B cell (primary cell): ENCODE results near the gene BCHE.

Experiments
- EZH2 ChIP-seq: IDR thresholded peaks from 2 replicates; pipeline ENCODE4 v1.6.1; 2012; ENCODE audit warnings: borderline replicate concordance, low read depth, mild to moderate bottlenecking, moderate library complexity, low read length; ENCODE audit not compliant: insufficient read depth, poor library complexity, severe bottlenecking
- TF ChIP-seq, protein P1 (sequence below): fragments of 200-600 bp; IDR thresholded peaks from one replicate; pipeline ENCODE4 v1.8.0; 2022; ENCODE audit warnings: antibody characterized with exemption, mild to moderate bottlenecking

DNA sequence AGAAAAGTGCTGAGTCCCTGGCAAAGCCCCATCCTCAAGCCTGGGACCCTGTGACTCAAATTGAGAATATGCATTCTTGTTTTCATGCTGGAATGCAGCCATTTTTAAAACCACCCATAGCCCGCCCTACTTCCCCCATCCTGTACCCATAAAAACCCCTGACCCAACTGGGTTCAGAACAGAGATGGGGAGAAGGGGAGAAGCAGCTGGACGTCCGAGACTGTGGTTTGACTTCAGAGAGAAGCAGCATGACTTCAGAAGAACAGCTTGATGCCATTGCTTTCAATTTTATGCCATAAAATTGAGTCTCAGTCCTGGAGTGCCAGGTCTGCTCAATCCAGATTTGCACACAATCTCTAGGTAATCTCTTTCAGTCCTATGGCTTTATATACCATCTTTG, 78.2 kb downstream of the BCHE start:
- TF ChIP-seq, protein P1, sequence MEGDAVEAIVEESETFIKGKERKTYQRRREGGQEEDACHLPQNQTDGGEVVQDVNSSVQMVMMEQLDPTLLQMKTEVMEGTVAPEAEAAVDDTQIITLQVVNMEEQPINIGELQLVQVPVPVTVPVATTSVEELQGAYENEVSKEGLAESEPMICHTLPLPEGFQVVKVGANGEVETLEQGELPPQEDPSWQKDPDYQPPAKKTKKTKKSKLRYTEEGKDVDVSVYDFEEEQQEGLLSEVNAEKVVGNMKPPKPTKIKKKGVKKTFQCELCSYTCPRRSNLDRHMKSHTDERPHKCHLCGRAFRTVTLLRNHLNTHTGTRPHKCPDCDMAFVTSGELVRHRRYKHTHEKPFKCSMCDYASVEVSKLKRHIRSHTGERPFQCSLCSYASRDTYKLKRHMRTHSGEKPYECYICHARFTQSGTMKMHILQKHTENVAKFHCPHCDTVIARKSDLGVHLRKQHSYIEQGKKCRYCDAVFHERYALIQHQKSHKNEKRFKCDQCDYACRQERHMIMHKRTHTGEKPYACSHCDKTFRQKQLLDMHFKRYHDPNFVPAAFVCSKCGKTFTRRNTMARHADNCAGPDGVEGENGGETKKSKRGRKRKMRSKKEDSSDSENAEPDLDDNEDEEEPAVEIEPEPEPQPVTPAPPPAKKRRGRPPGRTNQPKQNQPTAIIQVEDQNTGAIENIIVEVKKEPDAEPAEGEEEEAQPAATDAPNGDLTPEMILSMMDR = no peak
- no peak for TF ChIP-seq EZH2
